NOMO-1 (cell line): ENCODE measurements around the gene C18orf32.
"Not testable (repeated sequence)": the region's sequence is repeated elsewhere in the genome, so short reads cannot be mapped to it uniquely, and the experiment has no call there.

Experiments used
- DNase-seq, 2 experiments: peaks; one replicate each; lab custom pipeline; 2025; ENCODE audit not compliant: unreplicated experiment in 2 of 2; lab: John Stamatoyannopoulos, UW

The C18orf32 gene

GRCh38 chr18:49472459-49472858, 14.6 kb downstream of the C18orf32 start:
- no peak for DNase-seq

DNA sequence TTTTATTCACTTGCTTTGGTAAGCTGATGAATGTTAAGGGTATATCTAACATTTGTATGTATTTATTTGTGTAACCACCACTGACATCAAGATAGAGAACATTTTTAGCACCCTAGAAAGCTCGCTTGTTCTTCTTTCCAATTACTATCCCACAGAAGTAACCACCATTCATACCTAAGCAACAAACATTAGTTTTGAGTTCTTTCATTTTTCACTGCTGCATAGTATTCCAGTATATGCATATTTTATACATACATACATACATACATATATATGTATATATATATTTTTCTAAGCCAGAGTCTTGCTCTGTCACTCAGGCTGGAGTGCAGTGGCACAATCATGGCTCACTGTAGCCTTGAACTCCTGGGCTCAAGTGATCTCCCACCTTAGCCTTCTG, 15.5 kb downstream of the C18orf32 start:
- no peak for DNase-seq

- DNase-seq = no peak
Measured at GRCh38 chr18:49467599-49467998, 19.4 kb downstream of the C18orf32 start.

- DNase-seq = no peak
Measured at GRCh38 chr18:49467019-49467563, 19.9 kb downstream of the C18orf32 start.

- peak in 1 of 2 experiments; percentile 34 for DNase-seq
Measured at GRCh38 chr18:49464718-49465598, 22.1 kb downstream of the C18orf32 start.

GRCh38 chr18:49461602-49461977, 25.4 kb downstream of the C18orf32 start:
- DNase-seq = no peak

GRCh38 chr18:49460976-49461601, 25.9 kb downstream of the C18orf32 start:
- no peak for DNase-seq

GRCh38 chr18:49459404-49460171, 27.4 kb downstream of the C18orf32 start:
- peak; percentile 4 to 23 for DNase-seq

DNA sequence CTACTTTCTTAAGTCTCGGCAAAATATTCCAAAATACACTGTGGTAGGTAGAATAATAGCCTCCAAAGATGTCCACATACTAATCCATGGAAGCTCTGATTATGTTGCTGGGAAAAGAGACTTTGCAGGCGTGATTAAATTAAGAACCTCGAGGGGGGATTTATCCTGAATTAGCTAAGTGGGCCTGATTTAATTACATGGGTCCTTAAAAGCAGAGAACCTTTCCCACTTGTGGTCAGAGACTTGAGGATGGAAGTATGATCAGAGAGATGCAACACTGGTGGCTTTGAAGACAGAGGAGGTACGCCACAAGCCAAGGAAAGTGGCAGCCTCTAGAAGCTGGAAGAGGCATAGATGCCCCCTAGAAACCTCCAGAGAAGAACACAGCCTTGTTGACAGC, 29.4 kb downstream of the C18orf32 start:
- no peak for DNase-seq

DNA sequence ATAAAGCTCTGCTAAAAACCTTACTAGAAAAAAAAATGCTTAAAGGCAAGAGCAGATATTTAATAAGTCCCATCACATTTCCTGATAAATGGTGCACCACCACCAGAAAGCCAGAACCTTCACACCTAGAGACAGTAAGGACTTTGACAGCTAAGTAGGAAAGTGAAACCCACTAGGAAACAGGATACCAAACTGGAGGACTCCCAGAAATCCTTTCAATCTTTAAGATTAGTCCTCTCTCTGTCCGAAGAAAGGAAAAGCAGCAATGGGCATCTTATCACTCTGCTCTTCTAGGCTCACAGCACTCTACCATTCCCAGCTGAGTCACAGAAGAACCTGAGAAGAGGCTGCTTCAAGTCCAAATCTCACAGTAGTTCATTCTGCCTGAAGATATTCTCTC, 30.2 kb downstream of the C18orf32 start:
- no peak for DNase-seq

GRCh38 chr18:49452534-49452933, 34.5 kb downstream of the C18orf32 start:
- DNase-seq = not testable (repeated sequence)

DNA sequence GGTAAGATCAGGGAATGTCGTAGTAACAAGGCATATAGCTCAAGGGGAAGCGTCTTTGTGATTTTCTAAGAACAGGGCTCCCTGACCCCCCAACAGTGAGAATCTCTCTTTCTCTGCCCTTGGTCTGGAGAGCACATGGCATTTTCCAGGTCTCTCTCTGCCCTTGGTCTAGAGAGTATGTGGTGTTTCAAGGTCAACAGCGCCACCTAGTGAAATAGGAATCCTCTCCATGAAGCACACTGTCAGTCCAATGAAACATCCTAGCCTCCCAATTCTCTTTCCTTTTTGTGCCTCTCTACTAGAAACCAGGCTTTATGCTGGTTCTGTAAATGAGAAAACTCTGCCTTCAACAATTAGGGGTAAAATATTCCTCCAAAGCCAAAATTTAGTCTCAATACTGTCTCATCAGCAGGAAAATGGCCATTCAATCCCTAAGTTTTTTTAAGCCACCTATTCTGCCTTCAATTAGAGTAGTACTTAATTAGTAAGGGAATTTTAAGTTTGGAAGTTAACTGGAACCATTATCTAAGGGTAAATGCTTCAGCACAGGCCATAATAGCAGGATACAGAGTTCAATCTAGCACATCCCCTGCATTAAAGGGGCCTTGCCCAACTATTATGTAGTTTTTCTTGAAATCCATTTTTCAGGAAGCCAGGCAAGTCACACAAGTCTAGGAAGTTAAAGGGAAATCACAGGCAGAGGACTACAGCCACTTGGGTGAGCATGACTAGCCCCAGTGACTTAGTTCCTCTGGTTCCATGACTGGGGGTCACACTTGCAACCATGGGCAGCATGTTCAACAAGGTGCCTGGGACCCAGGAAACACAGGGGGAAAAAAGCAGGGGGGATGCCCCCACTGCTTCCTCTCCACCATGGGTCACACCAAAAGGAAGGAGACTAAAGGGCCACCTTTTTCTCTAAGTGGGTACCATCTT, 39.0 kb downstream of the C18orf32 start:
- peak; percentile 25 to 40 for DNase-seq

DNA sequence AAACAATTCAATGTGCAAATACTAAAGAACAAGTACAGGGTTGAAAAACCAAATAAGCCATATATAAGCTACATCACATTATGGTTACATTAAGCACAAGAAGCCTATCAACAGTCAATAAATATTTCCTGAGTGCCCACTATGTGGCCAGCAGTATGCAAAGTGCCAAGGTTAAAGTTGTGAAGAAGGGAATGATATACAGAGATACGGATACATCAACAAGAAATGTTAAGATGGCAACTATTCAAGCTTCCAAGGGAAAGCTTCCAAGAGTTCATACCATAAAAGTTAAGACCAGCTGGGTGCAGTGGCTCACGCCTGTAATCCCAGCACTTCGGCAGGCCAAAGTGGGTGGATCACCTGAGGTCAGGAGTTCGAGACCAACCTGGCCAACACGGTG, 40.6 kb downstream of the C18orf32 start:
- DNase-seq = no peak

GRCh38 chr18:49444581-49444980, 42.5 kb downstream of the C18orf32 start:
- DNase-seq = no peak

DNA sequence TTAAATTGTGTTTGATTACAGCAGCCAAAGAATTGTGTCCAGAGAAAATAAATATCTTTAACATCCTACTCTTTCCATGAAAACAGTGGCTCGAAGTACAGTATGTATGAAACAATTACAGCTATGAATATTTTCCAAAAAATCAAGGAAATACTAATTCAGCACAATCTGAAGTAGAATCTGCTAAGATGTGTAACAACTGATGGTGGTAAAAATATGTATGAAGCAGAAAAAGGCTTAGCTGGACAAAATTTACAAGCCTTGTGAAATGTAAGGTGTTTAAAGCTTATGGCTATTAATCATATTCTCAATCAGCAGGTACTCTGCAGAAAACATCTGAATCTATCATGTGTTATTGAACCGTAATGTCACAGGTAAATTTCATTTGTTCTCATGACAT, 43.2 kb downstream of the C18orf32 start:
- DNase-seq = no peak

DNA sequence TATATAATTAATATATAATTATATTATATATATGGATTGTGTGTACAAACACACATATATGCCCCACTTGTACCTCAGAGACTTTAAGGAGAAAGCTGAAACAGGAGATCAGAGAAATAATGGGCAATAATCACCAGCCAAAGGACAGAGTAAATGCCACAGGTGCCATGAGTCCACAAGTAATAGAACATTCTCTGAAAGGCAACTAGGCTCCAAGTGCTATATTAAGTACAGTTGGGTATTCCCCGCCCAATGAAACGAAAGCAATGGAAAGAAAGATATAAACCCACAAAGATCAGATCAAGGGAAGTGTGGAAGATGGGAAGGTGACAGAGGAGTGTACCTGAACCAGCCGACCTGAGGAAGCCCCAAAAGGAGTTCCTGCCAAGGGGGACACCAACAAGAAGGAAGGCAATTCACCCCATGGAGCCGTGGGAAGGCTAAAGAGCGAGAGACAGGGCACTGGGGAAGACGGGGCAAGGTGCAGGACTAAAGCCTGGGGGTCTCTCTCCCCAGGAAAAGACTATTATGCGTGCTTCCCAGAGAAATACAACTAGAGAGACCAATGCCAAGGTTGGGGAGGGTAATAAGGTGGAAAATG, 45.6 kb downstream of the C18orf32 start:
- DNase-seq = peak in 1 of 2 experiments; percentile 13

DNA sequence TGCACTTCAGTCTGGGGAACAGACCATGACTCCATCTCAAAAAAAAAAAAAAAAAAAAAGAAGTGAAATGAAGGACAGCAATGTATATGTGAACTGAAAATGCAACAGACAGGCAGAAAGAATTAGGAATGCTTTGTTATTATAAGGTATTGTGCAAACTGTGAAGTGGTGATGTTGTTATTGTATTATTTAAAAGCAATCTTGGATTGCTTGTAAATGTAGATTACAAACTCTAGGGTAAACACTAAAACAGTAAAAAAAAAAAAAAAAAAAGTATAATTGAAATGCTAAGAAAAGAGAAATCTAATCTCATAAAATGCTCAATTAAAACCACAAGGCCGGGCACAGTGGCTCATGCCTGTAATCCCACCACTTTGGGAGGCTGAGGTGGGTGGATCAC, 51.9 kb downstream of the C18orf32 start:
- DNase-seq = no peak

DNA sequence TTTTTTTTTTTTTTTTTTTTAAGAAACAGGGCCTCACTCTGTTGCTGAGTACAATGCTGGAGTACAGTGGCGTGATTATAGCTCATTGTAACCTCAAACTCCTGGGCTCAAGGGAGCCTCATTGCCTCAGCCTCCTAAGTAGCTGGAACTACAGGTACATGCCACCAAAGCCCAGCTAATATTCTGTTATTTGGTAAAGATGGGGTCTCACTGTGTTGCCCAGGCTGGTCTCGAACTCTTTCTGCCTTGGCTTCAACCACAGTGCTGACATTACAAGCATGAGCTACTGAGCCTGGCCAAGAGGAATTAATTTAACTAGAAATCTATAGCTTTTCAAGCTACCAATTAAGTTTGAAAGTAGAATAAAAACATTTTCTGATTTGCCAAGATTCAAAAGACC, 54.4 kb downstream of the C18orf32 start:
- no peak for DNase-seq

DNA sequence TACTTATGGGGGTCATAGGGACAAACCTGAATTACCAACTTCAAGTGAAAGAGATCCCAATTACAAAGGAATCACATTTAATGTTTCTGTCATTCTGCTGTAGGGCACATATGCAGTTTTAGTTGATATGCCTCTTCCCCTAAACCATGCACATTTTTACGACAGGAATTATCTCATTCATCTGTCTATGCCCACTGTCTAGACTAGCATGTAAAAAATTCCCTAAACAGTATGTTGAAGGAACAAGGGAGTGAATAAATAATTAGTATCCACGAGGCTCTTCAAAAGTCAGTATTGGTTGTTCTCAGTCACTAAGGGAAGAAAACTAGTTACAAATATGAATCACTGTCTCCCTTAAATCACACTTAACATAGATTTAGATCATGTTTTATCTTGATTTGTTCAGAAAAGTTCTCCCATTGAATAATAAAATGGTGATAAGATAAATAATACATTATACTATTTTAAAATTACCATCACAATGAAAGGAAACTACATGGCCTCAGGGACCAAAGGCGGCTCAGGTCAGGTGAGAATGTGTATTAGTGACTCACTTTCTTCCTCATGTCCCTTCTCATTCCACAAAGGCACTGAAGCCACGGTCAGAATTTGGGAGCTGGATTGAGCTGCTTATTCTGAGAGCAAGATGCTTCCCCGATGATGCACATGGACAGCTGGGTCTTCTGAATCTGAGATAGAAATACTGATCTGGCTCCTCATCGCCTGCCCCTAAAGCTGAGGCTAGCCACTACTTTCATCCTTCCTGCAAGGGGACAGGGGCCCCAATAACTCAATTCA, 55.7 kb downstream of the C18orf32 start:
- DNase-seq = no peak
